ENCODE results near the gene MAP2K5. TPM values are rescaled to one million over a fixed set of nuclear protein-coding genes. Genes with fewer than 3 reads are reported as not detected.

The MAP2K5 gene
- total RNA-seq, 2 experiments from 2014 or later, result 22.2 to 27.9 TPM

- H3K27ac Mint-ChIP-seq, result no peak overlapping the region
- CTCF ChIA-PET, result no interaction called here
- H3K9me3 ChIP-seq (ENCODE audit: control insufficient read depth in 1 of 2, insufficient read depth in 1 of 2, low read length in 2 of 2), result no peaks in the 10 kb centered on the region
Observed at GRCh38 chr15:67569668-67570067, 27.2 kb downstream of the MAP2K5 start.

GRCh38 chr15:67570875-67571647, 28.6 kb downstream of the MAP2K5 start:
- no peak for TF ChIP-seq CTCF (IDR thresholded peaks at IDR 0.05)
- Mint-ChIP-seq H3K4me3 (no peak overlapping the region), H3K27me3 (no peaks in the 10 kb centered on the region), H3K27ac (no peak overlapping the region), H3K4me1 (ENCODE audit: low read depth) (peaks cover 4% of the 10 kb centered on the region), H3K36me3 (ENCODE audit: low read depth) (peaks cover 31% of the 10 kb centered on the region), H3K9me3 (no peaks in the 10 kb centered on the region)
- H3K27me3 ChIP-seq (ENCODE audit: control insufficient read depth in 1 of 2, insufficient read depth in 2 of 2, low read length in 2 of 2), result no peaks in the 10 kb centered on the region
- no peaks in the 10 kb centered on the region for H3K9me3 ChIP-seq (ENCODE audit: control insufficient read depth in 1 of 2, insufficient read depth in 1 of 2, low read length in 2 of 2)
- POLR2A ChIA-PET, result no interaction called here
- H3K27ac ChIP-seq (ENCODE audit: low read depth in 1 of 2, low read length in 2 of 2), result no peak overlapping the region
- H3K36me3 ChIP-seq (ENCODE audit: insufficient read depth, low read length), result peaks cover 8% of the 10 kb centered on the region
- DNase-seq, result no peak
- no peaks in the 10 kb centered on the region for H3K4me1 ChIP-seq (ENCODE audit: insufficient read depth, low read length)
- no peak for ATAC-seq (ENCODE audit: poor library complexity)
- CTCF ChIA-PET, result no interaction called here
- intact Hi-C loops (cut with DNase I, micrococcal nuclease), result no loop called here
- no peak overlapping the region for H3K4me3 ChIP-seq (ENCODE audit: low read length)

More at GRCh38 chr15:67569668-67570067, 27.2 kb downstream of the MAP2K5 start:
- Mint-ChIP-seq H3K4me3 (no peak overlapping the region), H3K4me1 (ENCODE audit: low read depth) (peaks cover 11% of the 10 kb centered on the region), H3K36me3 (ENCODE audit: low read depth) (peaks cover 36% of the 10 kb centered on the region), H3K27me3 (no peaks in the 10 kb centered on the region), H3K9me3 (no peaks in the 10 kb centered on the region)
- no peak for TF ChIP-seq CTCF (IDR thresholded peaks at IDR 0.05)
- POLR2A ChIA-PET, result no interaction called here
- Histone ChIP-seq H3K4me3 (ENCODE audit: low read length) (no peak overlapping the region), H3K27me3 (ENCODE audit: control insufficient read depth in 1 of 2, insufficient read depth in 2 of 2, low read length in 2 of 2) (no peaks in the 10 kb centered on the region), H3K27ac (ENCODE audit: low read depth in 1 of 2, low read length in 2 of 2) (no peak overlapping the region), H3K4me1 (ENCODE audit: insufficient read depth, low read length) (no peaks in the 10 kb centered on the region), H3K36me3 (ENCODE audit: insufficient read depth, low read length) (peaks cover 8% of the 10 kb centered on the region)
- intact Hi-C loops (cut with DNase I, micrococcal nuclease), result loop anchor here in 1 of 2 experiments (10.0 kb wide), 1 partner anchor 95 kb away; no protein-coding TSS in a partner anchor
- no peak for DNase-seq
- ATAC-seq (ENCODE audit: poor library complexity), result no peak

GRCh38 chr15:67571648-67572415, 29.3 kb downstream of the MAP2K5 start:
- intact Hi-C loops (cut with DNase I, micrococcal nuclease), result no loop called here
- DNase-seq, result no peak
- ChIA-PET POLR2A (no interaction called here), CTCF (no interaction called here)
- Histone ChIP-seq H3K27me3 (ENCODE audit: control insufficient read depth in 1 of 2, insufficient read depth in 2 of 2, low read length in 2 of 2) (no peaks in the 10 kb centered on the region), H3K9me3 (ENCODE audit: control insufficient read depth in 1 of 2, insufficient read depth in 1 of 2, low read length in 2 of 2) (no peaks in the 10 kb centered on the region), H3K36me3 (ENCODE audit: insufficient read depth, low read length) (peaks cover 8% of the 10 kb centered on the region), H3K4me3 (ENCODE audit: low read length) (no peak overlapping the region), H3K27ac (ENCODE audit: low read depth in 1 of 2, low read length in 2 of 2) (no peak overlapping the region), H3K4me1 (ENCODE audit: insufficient read depth, low read length) (no peaks in the 10 kb centered on the region)
- ATAC-seq (ENCODE audit: poor library complexity), result no peak
- no peaks in the 10 kb centered on the region for H3K27me3 Mint-ChIP-seq
- no peak overlapping the region for H3K27ac Mint-ChIP-seq
- peaks cover 4% of the 10 kb centered on the region for H3K4me1 Mint-ChIP-seq (ENCODE audit: low read depth)
- H3K36me3 Mint-ChIP-seq (ENCODE audit: low read depth), result peaks cover 31% of the 10 kb centered on the region
- no peak overlapping the region for H3K4me3 Mint-ChIP-seq
- no peaks in the 10 kb centered on the region for H3K9me3 Mint-ChIP-seq
- no peak for TF ChIP-seq CTCF (IDR thresholded peaks at IDR 0.05)

Measured in CD4-positive, alpha-beta T cell (primary cell).